Activated B cell treated with CpG ODN at 0.5 μM for 24 hours (primary cell): ENCODE data around the gene MRPL14. TPM values are rescaled to one million over a fixed set of nuclear protein-coding genes. Genes with fewer than 3 reads are reported as not detected.

Source experiments
- ATAC-seq: fragments of 200-7000 bp; cut with Tn5 transposase; one replicate; pipeline ENCODE4 v1.10.0; 2021; ENCODE audit warnings: low read depth, mild to moderate bottlenecking, moderate library complexity
- CTCF ChIA-PET: fragments of 350-600 bp; sonication (Branson Sonifier 250); formaldehyde crosslinking; loops from one replicate; lab custom pipeline; 2021; ENCODE audit warnings: antibody characterized with exemption; lab: Charles Lee
- POLR2A ChIA-PET: fragments of 350-600 bp; sonication (Branson Sonifier 250); formaldehyde crosslinking; loops from one replicate; lab custom pipeline; 2021; ENCODE audit warnings: antibody characterized with exemption; lab: Charles Lee
- DNase-seq: peaks from one replicate; pipeline ENCODE4 v3.0.0; 2022
- H3K27ac Mint-ChIP-seq: one replicate; pipeline ENCODE4 v1.8.0; 2020; ENCODE audit warnings: mixed read lengths
- H3K27me3 Mint-ChIP-seq: one replicate; pipeline ENCODE4 v1.8.0; 2021; ENCODE audit warnings: mixed read lengths
- H3K36me3 Mint-ChIP-seq: one replicate; pipeline ENCODE4 v1.8.0; 2021; ENCODE audit warnings: low read depth, mixed read lengths
- H3K4me1 Mint-ChIP-seq: one replicate; pipeline ENCODE4 v1.8.0; 2021; ENCODE audit warnings: mixed read lengths
- H3K4me3 Mint-ChIP-seq: one replicate; pipeline ENCODE4 v1.8.0; 2020; ENCODE audit warnings: mild to moderate bottlenecking, mixed read lengths
- H3K9me3 Mint-ChIP-seq: one replicate; pipeline ENCODE4 v1.8.0; 2020; ENCODE audit warnings: mixed read lengths
- CTCF ChIP-seq: fragments of 200-600 bp; IDR thresholded peaks from one replicate; pipeline ENCODE4 v1.8.0; 2022; ENCODE audit warnings: antibody characterized with exemption, mild to moderate bottlenecking
- intact Hi-C: fragments of 100-400 bp; cut with micrococcal nuclease; formaldehyde crosslinking; loops from one replicate; pipeline ENCODE4 v1.15.1; 2024
- total RNA-seq: library from RNA; stranded (reverse); gene quantifications from 2 replicates; pipeline ENCODE4 v1.2.3, GENCODE V29; 2022

MRPL14 gene
- 40.5 and 45.5 TPM in 2 replicates for total RNA-seq

DNA sequence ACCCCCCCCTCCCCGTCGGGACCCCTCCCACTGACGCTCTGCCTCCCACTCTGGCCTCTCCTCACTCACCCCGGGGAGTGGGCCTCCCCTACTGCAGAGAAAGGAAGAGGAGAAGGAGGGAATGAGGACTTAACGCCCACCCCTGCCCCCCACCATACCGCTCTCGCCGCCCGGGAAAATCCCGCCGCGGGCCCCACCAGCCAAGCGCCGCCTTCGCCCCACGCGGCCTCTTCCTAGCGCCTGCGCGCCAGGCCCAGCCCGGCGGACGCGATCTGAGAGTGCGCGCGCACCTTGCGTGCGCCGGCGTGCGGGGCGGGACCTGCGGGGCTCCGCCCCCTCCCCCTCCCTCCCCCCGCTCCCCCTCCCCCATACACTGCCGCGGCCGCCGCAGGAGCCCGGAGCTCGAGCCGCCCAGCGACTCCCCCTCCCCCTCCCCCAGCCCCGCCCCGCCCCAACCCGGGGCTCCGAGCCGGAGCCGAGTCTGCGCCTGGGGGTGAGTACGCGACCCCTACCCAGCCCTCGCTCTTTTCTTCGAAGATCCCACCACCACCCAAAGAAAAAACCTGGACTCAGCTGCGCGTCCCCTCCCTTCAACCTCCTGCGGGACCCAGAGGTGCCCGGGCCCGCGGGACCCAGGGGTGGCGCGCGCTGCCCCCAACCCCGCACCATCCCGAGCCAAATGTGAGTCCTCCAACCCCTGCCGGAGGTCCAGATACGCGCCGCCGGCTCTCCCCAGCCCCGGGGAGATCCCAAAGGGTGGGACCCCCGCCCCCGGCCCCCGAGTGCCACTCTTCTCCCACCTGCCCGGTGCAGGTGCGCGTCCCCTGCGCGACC is at the start of gene MRPL14, which contains the start of gene TMEM63B:
Gene MRPL14, minus strand, starts transcription at position 267 of the 834 bp plus-strand sequence. CDS start 10,841 bp downstream, outside the sequence.
Gene TMEM63B, plus strand, starts transcription at position 369 of the 834 bp plus-strand sequence. CDS start 7,031 bp downstream, outside the sequence.
- peaks cover 13% of the 10 kb centered on the region for H3K36me3 Mint-ChIP-seq
- peak; percentile 89 for DNase-seq
- ATAC-seq: peak; percentile 87
- CTCF ChIA-PET: no interaction called here
- POLR2A ChIA-PET: interaction anchor here (0.6 to 1.4 kb wide), 13 partner anchors 9 to 552 kb away, joined by 3 to 11 read pairs (median 4); partner anchors contain the start of genes CDC5L, GTPBP2, HSP90AB1 and POLH
- no peaks in the 10 kb centered on the region for H3K9me3 Mint-ChIP-seq
- H3K4me3 Mint-ChIP-seq: peak within 1 kb of the TSS; percentile 93
- peaks cover 50% of the 10 kb centered on the region for H3K4me1 Mint-ChIP-seq
- peak within 1 kb of the TSS; percentile 95 for H3K27ac Mint-ChIP-seq
- no peak for TF ChIP-seq CTCF
- intact Hi-C loops: loop anchor here (1.0 to 5.0 kb wide), 7 partner anchors 23 to 499 kb away; partner anchors contain the start of genes AARS2, GTPBP2, HSP90AB1 and NFKBIE
- H3K27me3 Mint-ChIP-seq: no peaks in the 10 kb centered on the region

GRCh38 chr6:44176130-44176761 is 49.0 kb upstream of the MRPL14 start:
- no peak for ATAC-seq

GRCh38 chr6:44172731-44173500 is 45.7 kb upstream of the MRPL14 start:
- intact Hi-C loops: loop anchor here (1.0 to 5.0 kb wide), 6 partner anchors 65 to 284 kb away; partner anchors contain the start of genes AARS2 and NFKBIE
- ChIA-PET CTCF (interaction anchor here (0.6 to 2.2 kb wide), 18 partner anchors 11 to 165 kb away, joined by 3 to 39 read pairs (median 3); no protein-coding TSS in a partner anchor), POLR2A (interaction anchor here (1.5 kb wide), 1 partner anchor 75 kb away, joined by 5 read pairs; the partner anchor contains the start of gene HSP90AB1)
- Mint-ChIP-seq H3K27me3 (peaks cover 7% of the 10 kb centered on the region), H3K4me3 (no peak overlapping the region), H3K4me1 (peaks cover 14% of the 10 kb centered on the region), H3K36me3 (no peaks in the 10 kb centered on the region), H3K9me3 (no peaks in the 10 kb centered on the region), H3K27ac (no peak overlapping the region)
- no peak for TF ChIP-seq CTCF
- DNase-seq: peak; percentile 63
- ATAC-seq: peak; percentile 75

More at GRCh38 chr6:44176130-44176761, 49.0 kb upstream of the MRPL14 start:
- DNase-seq: no peak
- no peaks in the 10 kb centered on the region for H3K9me3 Mint-ChIP-seq
- peak overlapping the region; percentile 38 for H3K4me3 Mint-ChIP-seq
- ChIA-PET POLR2A (interaction anchor here (3.0 kb wide), 1 partner anchor 70 kb away, joined by 15 read pairs; the partner anchor contains the start of gene HSP90AB1), CTCF (interaction anchor here (0.9 to 2.2 kb wide), 2 partner anchors 92 to 163 kb away, joined by 3 to 7 read pairs; no protein-coding TSS in a partner anchor)
- no peaks in the 10 kb centered on the region for H3K36me3 Mint-ChIP-seq
- intact Hi-C loops: no loop called here
- TF ChIP-seq CTCF: no peak
- H3K4me1 Mint-ChIP-seq: peaks cover 14% of the 10 kb centered on the region
- H3K27ac Mint-ChIP-seq: no peak overlapping the region
- peaks cover 3% of the 10 kb centered on the region for H3K27me3 Mint-ChIP-seq

DNA sequence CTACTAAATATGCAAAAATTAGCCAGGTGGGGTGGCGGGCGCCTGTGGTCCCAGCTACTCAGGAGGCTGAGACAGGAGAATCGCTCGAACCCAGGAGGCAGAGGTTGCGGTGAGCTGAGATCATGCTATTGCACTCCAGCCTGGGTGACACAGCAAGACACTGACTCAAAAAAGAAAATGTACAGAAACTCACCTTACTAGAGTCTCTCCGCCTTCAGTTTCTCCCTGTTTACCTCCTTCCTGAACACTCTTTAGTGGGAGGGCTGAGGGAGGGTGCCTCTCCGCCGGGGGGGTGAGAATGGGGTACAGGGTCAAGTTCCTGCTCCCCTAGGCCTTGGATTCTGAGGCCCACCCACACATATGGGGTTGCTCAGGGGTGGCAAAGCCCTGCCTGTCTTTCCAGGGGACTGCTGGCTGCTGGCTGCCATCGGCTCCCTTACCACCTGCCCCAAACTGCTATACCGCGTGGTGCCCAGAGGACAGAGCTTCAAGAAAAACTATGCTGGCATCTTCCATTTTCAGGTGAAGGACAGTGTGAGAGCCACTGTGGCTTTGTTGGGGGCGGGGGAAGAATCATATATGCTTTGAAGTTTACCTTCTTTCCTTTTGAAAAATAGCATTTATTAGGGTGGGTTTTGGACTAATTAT is 44.8 kb upstream of the MRPL14 start:
- H3K4me1 Mint-ChIP-seq: peaks cover 9% of the 10 kb centered on the region
- H3K27me3 Mint-ChIP-seq: peaks cover 7% of the 10 kb centered on the region
- no peak for TF ChIP-seq CTCF
- intact Hi-C loops: loop anchor here (1.0 to 5.0 kb wide), 6 partner anchors 66 to 285 kb away; partner anchors contain the start of genes AARS2 and NFKBIE
- CTCF ChIA-PET: interaction anchor here (0.8 to 2.2 kb wide), 11 partner anchors 11 to 166 kb away, joined by 3 to 39 read pairs (median 4); partner anchors contain the start of gene AARS2
- ATAC-seq (no peak), DNase-seq (no peak)
- H3K36me3 Mint-ChIP-seq: no peaks in the 10 kb centered on the region
- H3K4me3 Mint-ChIP-seq: no peak overlapping the region
- POLR2A ChIA-PET: interaction anchor here (0.6 to 1.5 kb wide), 2 partner anchors 75 to 141 kb away, joined by 3 to 5 read pairs; partner anchors contain the start of genes AARS2 and HSP90AB1
- H3K27ac Mint-ChIP-seq: no peak overlapping the region
- no peaks in the 10 kb centered on the region for H3K9me3 Mint-ChIP-seq
